ENCODE results near the gene MAML3.

MAML3 gene

DNA sequence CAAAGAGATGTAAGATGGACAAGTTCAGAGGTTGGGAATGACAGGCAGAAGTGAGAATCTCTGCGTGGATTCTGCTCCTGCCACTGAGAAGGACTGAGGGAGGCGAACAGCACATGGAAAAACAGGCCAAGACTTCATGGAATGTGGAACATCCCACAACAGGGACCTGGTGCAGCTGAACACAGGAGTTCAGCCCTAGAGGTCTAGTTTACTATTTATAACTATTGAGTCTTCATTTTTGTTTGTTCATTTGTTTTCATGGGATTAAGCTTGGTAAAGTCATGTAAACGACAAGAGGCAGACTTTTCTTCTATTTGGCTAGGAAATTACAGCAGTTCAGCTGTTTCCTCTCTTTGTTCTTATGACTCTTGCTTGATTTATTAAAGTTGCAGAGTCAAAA, 234.5 kb downstream of the MAML3 start:
- H3K9me3 Mint-ChIP-seq = no peaks in the 10 kb centered on the region
- DNase-seq (no peak), ATAC-seq (no peak)
- no peaks in the 10 kb centered on the region for H3K36me3 Mint-ChIP-seq (ENCODE audit: low read depth)
- no peaks in the 10 kb centered on the region for H3K4me1 Mint-ChIP-seq
- no peak overlapping the region for H3K27ac Mint-ChIP-seq
- H3K27me3 Mint-ChIP-seq = no peaks in the 10 kb centered on the region
- no peak overlapping the region for H3K4me3 Mint-ChIP-seq

DNA sequence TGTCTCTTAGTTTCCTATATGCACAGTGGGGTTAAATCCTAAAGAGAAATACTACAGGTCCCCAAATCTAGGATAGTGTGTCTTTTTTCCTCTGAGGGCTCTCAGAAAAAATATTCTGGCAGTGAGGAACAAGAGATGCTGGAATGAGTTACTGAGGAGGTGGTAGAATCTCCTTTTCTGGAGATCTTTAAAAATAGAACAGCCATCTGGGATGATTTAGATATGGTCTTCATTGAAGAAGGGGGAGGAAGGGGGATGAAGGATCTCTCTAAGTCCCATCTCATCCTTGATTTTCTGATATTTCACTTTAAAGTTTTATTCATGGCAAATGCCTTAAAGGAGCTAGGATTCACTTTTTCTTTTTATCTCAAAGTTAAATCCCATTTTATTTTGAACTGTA, 235.0 kb downstream of the MAML3 start:
- DNase-seq (no peak), ATAC-seq (no peak)
- Mint-ChIP-seq H3K27ac (no peak overlapping the region), H3K4me1 (no peaks in the 10 kb centered on the region), H3K9me3 (no peaks in the 10 kb centered on the region), H3K27me3 (no peaks in the 10 kb centered on the region), H3K36me3 (ENCODE audit: low read depth) (no peaks in the 10 kb centered on the region), H3K4me3 (no peak overlapping the region)

GRCh38 chr4:139918591-139918990, 235.4 kb downstream of the MAML3 start:
- Mint-ChIP-seq H3K36me3 (ENCODE audit: low read depth) (no peaks in the 10 kb centered on the region), H3K27me3 (no peaks in the 10 kb centered on the region), H3K4me3 (no peak overlapping the region), H3K4me1 (no peaks in the 10 kb centered on the region), H3K9me3 (no peaks in the 10 kb centered on the region), H3K27ac (no peak overlapping the region)
- ATAC-seq (no peak), DNase-seq (no peak)

- H3K27ac Mint-ChIP-seq = no peak overlapping the region
- ATAC-seq = no peak
- no peak overlapping the region for H3K4me3 Mint-ChIP-seq
- DNase-seq = no peak
- H3K36me3 Mint-ChIP-seq (ENCODE audit: low read depth) = no peaks in the 10 kb centered on the region
- no peaks in the 10 kb centered on the region for H3K9me3 Mint-ChIP-seq
- no peaks in the 10 kb centered on the region for H3K4me1 Mint-ChIP-seq
- H3K27me3 Mint-ChIP-seq = no peaks in the 10 kb centered on the region
Measured at GRCh38 chr4:139917896-139918295, 236.1 kb downstream of the MAML3 start.

DNA sequence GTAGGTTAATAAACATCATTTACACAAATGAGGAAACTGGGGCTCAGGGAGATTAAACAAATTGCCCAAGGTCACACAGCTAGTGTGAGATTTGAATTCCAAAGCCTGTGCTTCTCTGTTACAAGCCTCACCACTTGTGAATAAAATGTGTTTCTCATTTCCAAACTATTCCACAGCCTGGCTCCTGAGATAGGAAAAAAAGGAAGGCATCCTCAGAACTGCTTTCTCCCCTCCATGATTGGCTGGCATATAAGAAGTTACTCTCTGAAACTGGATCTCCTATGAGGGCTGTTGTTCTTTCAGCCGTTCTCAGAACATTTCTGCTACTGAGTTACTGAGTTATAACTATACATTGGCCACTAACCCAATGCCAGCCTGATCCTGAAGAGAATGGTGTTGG, 237.9 kb downstream of the MAML3 start:
- no peaks in the 10 kb centered on the region for H3K27me3 Mint-ChIP-seq
- no peaks in the 10 kb centered on the region for H3K9me3 Mint-ChIP-seq
- DNase-seq (no peak), ATAC-seq (no peak)
- no peak overlapping the region for H3K27ac Mint-ChIP-seq
- H3K36me3 Mint-ChIP-seq (ENCODE audit: low read depth) = no peaks in the 10 kb centered on the region
- H3K4me1 Mint-ChIP-seq = no peaks in the 10 kb centered on the region
- H3K4me3 Mint-ChIP-seq = no peak overlapping the region

- no peaks in the 10 kb centered on the region for H3K36me3 Mint-ChIP-seq (ENCODE audit: low read depth)
- H3K4me3 Mint-ChIP-seq = no peak overlapping the region
- H3K9me3 Mint-ChIP-seq = no peaks in the 10 kb centered on the region
- no peak for ATAC-seq
- no peaks in the 10 kb centered on the region for H3K4me1 Mint-ChIP-seq
- no peak overlapping the region for H3K27ac Mint-ChIP-seq
- H3K27me3 Mint-ChIP-seq = no peaks in the 10 kb centered on the region
- DNase-seq = no peak
Measured at GRCh38 chr4:139915037-139915436, 238.9 kb downstream of the MAML3 start.

DNA sequence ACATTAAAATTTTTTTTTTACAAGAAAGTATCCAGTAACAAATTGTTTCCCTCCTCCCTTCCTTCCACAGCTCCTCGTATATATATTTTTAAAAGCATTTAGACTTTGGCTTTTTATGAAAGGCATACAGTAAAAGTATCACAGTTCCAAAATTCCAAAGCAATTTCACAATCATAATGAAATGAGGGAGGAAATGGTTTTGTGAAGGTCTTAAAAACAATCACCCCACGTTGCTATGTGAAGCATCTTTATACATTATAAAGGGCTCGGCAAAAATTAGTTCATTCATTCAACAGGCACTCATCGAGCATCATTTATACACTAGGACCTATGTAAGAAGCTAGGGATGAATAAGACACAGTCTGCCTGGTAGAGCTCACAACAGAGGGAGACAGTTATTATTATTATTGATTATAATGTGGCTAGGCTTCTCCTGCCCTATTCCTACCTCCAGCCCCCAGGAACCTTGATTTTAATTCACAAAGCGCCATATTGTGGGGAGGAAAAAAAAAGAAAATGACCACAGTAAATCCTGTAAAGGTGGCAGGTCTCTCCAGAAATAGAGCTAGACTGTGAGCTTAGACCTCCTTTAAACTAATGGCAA, 239.9 kb downstream of the MAML3 start:
- no peak overlapping the region for H3K4me3 Mint-ChIP-seq
- no peaks in the 10 kb centered on the region for H3K9me3 Mint-ChIP-seq
- ATAC-seq (no peak), DNase-seq (no peak)
- no peaks in the 10 kb centered on the region for H3K27me3 Mint-ChIP-seq
- H3K4me1 Mint-ChIP-seq = peaks cover 2% of the 10 kb centered on the region
- H3K36me3 Mint-ChIP-seq (ENCODE audit: low read depth) = no peaks in the 10 kb centered on the region
- no peak overlapping the region for H3K27ac Mint-ChIP-seq

- DNase-seq = no peak
- Mint-ChIP-seq H3K4me3 (no peak overlapping the region), H3K4me1 (peaks cover 2% of the 10 kb centered on the region), H3K27me3 (no peaks in the 10 kb centered on the region), H3K36me3 (ENCODE audit: low read depth) (no peaks in the 10 kb centered on the region), H3K9me3 (no peaks in the 10 kb centered on the region), H3K27ac (no peak overlapping the region)
- no peak for ATAC-seq
Measured at GRCh38 chr4:139913398-139913990, 240.5 kb downstream of the MAML3 start.

DNA sequence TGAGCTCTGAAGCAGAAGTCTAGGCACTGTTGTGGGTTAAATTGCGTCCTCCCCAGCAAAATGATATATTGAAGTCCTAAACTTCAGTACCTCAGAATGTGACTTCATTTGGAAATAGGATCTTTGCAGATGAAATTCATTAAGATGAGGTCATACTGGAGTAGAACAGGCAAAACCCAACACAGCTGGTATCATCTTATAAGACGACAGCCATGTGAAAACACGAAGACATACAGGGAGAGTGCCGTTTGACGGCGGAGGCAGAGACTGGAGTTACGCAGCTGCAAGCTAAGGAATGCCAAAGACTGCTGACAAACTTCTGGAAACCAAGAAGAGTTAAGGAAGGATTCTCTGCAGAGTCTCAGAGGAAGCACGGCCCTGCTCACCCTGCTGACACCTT, 241.5 kb downstream of the MAML3 start:
- no peak overlapping the region for H3K27ac Mint-ChIP-seq
- DNase-seq (no peak), ATAC-seq (no peak)
- H3K27me3 Mint-ChIP-seq = no peaks in the 10 kb centered on the region
- no peaks in the 10 kb centered on the region for H3K9me3 Mint-ChIP-seq
- H3K4me1 Mint-ChIP-seq = peaks cover 2% of the 10 kb centered on the region
- no peaks in the 10 kb centered on the region for H3K36me3 Mint-ChIP-seq (ENCODE audit: low read depth)
- H3K4me3 Mint-ChIP-seq = no peak overlapping the region

- no peaks in the 10 kb centered on the region for H3K36me3 Mint-ChIP-seq (ENCODE audit: low read depth)
- no peaks in the 10 kb centered on the region for H3K27me3 Mint-ChIP-seq
- H3K9me3 Mint-ChIP-seq = no peaks in the 10 kb centered on the region
- DNase-seq (no peak), ATAC-seq (no peak)
- no peak overlapping the region for H3K4me3 Mint-ChIP-seq
- H3K4me1 Mint-ChIP-seq = peaks cover 2% of the 10 kb centered on the region
- H3K27ac Mint-ChIP-seq = no peak overlapping the region
Measured at GRCh38 chr4:139910106-139910505, 243.9 kb downstream of the MAML3 start.

DNA sequence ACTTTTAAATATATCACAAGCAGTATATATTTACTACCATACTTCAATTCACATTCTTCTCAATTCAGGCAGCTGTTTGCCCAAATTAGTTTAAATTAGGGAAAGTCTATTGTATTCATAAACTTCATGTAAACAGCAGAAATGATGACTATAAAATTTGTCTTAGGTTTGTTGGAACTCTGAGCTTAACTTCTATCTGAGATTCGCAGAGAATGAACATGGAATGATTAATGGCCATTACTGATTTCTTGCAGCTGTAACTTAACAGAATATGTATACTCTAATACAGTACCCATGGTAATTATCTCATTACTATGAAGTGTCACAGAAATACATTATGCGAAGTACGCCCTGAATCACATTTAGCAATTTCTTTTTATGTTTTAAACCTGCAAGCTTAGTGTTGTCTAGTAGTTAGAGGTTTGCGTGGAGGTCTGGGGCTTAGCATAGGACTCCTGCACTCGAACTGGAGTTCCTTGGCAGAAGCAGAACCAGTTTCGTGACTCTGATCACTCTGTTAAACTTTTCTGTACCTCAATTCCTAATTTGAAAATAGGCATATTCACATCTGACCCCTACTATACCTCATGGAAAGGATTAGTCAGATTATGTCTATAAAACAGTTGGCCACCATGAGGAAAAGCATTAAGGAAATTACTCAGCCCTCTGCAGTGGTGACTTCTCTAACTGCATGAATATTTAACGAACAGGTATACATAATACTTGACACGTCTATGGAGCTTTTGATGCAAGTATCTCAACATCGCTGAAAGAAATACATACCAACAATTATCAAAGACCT, 245.1 kb downstream of the MAML3 start:
- H3K36me3 Mint-ChIP-seq (ENCODE audit: low read depth) = peaks cover 2% of the 10 kb centered on the region
- H3K27ac Mint-ChIP-seq = no peak overlapping the region
- H3K4me3 Mint-ChIP-seq = no peak overlapping the region
- H3K9me3 Mint-ChIP-seq = no peaks in the 10 kb centered on the region
- ATAC-seq (no peak), DNase-seq (no peak)
- H3K27me3 Mint-ChIP-seq = no peaks in the 10 kb centered on the region
- H3K4me1 Mint-ChIP-seq = peaks cover 2% of the 10 kb centered on the region

GRCh38 chr4:139907001-139907809, 246.8 kb downstream of the MAML3 start:
- H3K9me3 Mint-ChIP-seq = no peaks in the 10 kb centered on the region
- peaks cover 2% of the 10 kb centered on the region for H3K4me1 Mint-ChIP-seq
- H3K27ac Mint-ChIP-seq = no peak overlapping the region
- ATAC-seq (no peak), DNase-seq (no peak)
- no peaks in the 10 kb centered on the region for H3K27me3 Mint-ChIP-seq
- no peak overlapping the region for H3K4me3 Mint-ChIP-seq
- peaks cover 2% of the 10 kb centered on the region for H3K36me3 Mint-ChIP-seq (ENCODE audit: low read depth)

DNA sequence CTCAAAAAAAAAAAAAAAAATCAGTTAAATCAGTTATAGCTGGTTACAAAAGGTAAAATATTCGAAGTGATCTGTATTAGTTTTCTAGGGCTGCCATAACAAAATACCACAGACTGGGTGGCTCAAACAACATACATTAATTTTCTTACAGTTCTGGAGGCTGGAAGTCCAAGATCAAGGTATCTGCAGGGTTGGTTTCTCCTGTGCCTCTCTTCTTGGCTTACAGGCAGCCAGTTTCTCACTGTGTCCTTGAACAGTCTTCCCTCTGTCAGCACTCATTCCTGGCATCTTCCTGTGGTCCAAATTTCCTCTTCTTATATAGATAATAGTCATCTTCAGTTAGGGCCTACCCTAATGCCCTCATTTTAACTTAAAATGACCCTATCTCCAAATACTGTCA, 248.5 kb downstream of the MAML3 start:
- H3K27ac Mint-ChIP-seq = no peak overlapping the region
- no peak overlapping the region for H3K4me3 Mint-ChIP-seq
- no peak for ATAC-seq
- H3K27me3 Mint-ChIP-seq = no peaks in the 10 kb centered on the region
- no peak for DNase-seq
- peaks cover 2% of the 10 kb centered on the region for H3K4me1 Mint-ChIP-seq
- peaks cover 2% of the 10 kb centered on the region for H3K36me3 Mint-ChIP-seq (ENCODE audit: low read depth)
- no peaks in the 10 kb centered on the region for H3K9me3 Mint-ChIP-seq

DNA sequence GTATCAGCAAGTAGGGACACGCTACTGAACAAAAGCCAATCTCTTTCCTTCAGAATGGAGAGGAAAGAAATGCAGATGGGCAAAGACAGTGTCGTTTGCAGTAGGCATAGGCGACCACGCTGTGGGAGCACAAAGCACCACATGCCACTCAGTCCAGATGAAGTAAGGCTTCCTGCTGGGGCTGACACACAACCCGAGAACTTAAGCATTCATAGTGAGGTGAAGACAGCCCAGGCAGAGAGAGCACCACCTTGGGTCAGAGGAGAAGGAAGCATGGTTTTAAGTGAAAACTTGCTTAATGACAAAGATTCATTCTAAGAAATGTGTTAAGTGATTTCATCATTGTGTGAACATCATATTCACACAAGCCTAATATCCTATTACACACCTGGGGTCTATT, 249.6 kb downstream of the MAML3 start:
- Mint-ChIP-seq H3K9me3 (no peaks in the 10 kb centered on the region), H3K4me1 (no peaks in the 10 kb centered on the region), H3K27ac (no peak overlapping the region), H3K4me3 (no peak overlapping the region), H3K27me3 (no peaks in the 10 kb centered on the region), H3K36me3 (ENCODE audit: low read depth) (peaks cover 2% of the 10 kb centered on the region)
- DNase-seq = no peak
- ATAC-seq = no peak

DNA sequence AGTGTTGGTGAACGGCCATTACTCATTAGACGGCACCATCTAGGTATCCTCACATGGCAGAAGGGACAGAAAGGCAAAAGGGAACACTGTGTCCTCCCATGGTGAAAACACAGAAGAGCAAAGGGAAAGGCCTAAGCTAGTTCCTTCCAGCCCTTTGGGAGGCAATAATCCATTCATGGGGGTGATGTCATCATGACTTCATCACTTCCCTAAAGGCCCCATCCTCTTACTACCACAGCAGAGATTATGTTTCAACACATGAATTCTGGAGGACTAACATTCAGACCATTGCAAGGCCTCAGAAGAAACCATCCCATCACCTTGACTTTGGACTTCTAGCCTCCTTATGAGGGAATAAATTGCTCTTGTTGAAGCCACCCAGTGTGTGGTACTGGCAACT, 250.1 kb downstream of the MAML3 start:
- Mint-ChIP-seq H3K4me3 (no peak overlapping the region), H3K27ac (no peak overlapping the region), H3K27me3 (no peaks in the 10 kb centered on the region), H3K36me3 (ENCODE audit: low read depth) (peaks cover 2% of the 10 kb centered on the region), H3K9me3 (no peaks in the 10 kb centered on the region), H3K4me1 (no peaks in the 10 kb centered on the region)
- DNase-seq (no peak), ATAC-seq (no peak)
